DMS79 (cell line): Measurements from ENCODE around the gene CCDC28A.

Experiments used
- DNase-seq: peaks from one replicate; lab custom pipeline; 2025; lab: John Stamatoyannopoulos, UW

The CCDC28A gene

GRCh38 chr6:138795809-138796603 lies 22.4 kb downstream of the CCDC28A start, which contains the start of gene ECT2L:
TSS of gene ECT2L (plus strand) at chr6:138796087. CDS start at chr6:138813275, 17,188 bp downstream.
- DNase-seq: peak; percentile 23

DNA sequence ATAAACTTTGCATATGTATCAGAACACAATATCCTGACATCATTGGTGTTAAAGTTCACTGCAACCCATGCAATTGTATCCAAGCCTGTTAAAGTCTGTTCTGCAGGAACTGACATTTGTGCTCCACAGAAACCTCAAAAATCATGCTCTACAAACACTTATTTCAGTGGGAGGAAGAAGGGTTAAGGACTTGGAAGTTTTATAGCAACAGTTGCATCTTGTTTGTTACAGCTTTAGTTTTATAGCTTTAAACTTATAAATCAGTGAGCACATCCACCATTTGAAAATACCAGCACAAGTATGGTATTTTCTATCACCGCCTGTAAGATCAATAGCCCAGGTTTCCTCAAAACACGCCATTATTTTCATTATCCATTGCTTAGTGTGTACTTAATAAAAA lies 23.2 kb downstream of the CCDC28A start:
- no peak for DNase-seq

- DNase-seq: no peak
Observed at GRCh38 chr6:138797806-138798446, 24.4 kb downstream of the CCDC28A start.

- no peak for DNase-seq
Observed at GRCh38 chr6:138800377-138801150, 27.0 kb downstream of the CCDC28A start.

DNA sequence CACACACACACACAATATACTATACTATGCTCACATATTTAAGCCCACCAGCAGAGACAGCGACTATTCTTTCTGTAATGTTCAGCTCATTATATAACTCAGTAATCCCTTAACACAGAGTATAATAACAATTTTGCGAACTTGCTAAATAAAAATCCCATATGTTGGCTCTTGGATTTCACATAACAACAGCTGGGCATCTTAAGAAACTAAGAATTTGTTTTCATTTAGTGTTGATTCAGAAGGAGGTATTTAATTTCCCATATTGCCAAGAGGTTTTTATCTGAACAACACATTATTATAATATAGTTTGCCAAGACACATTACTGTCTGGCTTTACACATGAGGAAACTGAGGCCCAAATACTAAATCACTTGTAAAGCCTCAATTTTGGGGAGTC lies 29.8 kb downstream of the CCDC28A start:
- no peak for DNase-seq

GRCh38 chr6:138803861-138804260 lies 30.3 kb downstream of the CCDC28A start:
- DNase-seq: no peak

DNA sequence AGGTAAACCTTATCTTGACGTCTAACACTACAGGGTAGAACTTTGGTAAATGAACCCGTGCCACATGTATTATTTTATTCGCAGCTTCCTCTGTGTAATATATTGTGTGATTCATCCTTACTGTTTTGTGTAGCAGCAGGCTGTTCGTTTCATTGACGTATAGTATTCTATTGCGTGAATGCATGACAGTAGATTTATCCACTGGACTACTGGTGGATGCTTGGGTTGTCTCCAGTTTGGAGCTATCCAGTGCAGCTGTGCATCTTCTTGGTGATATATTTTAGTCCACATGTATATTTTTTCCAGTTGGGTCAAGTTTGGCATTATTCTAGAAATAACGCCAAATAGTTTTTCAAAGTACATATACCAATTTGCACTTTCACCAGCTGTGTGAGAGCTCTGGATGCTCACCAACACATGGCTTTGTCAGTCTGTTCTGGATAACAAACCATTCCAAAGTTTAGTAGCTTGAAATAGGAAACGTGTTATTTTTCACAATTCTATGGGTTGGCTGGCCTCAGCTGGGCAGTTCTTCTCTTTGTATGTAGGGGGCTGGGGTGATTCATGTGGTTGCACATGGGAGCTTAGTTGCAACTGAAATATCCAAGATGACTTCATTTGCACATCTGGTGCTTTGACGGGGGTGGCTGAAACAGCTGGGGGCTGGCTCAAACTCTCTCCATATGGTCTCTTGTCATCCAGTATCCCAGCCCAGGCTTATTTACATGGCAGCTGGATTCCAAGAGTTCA lies 31.6 kb downstream of the CCDC28A start:
- no peak for DNase-seq

GRCh38 chr6:138806889-138807288 lies 33.3 kb downstream of the CCDC28A start:
- DNase-seq: no peak

GRCh38 chr6:138809677-138810076 lies 36.1 kb downstream of the CCDC28A start:
- no peak for DNase-seq

DNA sequence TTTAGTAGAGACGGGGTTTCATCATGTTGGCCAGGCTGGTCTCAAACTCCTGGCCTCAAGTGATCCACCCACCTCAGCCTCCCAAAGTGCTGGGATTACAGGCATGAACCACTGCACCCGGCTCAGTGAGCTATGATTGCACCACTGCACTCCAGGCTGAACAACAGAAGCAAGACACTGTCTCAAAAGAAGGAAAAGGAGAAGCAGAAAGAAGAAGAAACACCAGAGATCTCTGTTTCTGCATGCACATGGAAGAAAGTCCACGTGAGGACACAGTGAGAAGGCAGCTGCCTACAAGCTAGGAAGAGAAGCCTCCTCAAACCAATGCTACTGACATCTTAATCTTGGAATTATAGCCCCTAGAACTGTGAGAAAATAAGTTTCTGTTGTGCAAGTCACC lies 38.3 kb downstream of the CCDC28A start:
- DNase-seq: no peak

- peak; percentile 38 for DNase-seq
Observed at GRCh38 chr6:138814179-138814834, 40.7 kb downstream of the CCDC28A start.

DNA sequence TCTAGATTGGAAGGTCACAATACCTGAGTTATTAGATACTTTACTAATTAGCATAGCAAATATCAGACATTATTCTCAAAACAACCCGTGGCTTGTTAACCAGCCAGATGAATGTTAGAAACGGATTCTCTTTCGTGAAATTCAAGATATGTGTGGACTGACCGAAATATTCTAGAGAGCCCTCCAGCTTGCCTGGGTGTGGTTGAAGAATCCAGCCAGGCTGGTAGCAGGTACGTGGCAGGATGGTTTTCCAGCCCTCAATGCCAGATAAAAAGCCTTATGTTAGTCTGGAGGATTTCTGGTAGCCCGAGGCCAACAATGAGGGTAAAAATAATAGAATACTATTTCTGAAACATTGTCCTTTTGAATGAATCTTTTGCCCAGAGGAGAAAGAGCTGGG lies 41.7 kb downstream of the CCDC28A start:
- DNase-seq: no peak

DNA sequence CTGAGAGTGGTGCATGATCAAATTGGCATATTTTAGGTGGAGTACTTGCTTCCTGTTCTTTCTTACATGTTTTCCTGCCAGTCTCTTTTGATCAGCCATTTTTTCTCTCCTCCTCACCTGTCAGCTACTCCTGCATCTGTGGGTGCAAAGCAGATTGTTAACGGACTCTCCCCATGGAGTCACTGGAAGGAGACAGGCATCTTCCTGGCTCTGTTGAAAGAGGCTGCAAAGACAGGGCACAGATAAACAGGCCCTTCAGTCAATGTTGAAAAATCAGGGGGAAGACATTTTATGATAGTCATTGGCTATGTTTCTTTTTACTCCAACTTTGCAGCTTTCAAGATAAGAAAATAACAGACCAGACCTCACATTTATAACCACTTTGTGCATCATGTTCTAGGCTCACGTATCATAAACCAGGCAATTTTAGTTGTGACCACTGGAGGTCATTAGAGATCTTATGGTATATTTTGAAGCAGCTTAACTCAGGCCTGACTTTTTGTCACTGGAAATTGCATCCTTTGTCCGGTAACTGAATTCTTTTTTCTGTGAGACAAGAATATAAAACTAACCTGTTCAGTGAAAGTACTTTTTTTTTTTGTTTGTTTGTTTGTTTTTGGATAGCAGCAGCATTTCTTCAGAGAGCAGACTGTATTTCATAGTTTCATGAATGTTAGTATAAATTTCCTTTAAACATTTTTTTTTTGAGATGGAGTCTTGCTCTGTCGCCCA lies 42.4 kb downstream of the CCDC28A start:
- DNase-seq: peak; percentile 55

DNA sequence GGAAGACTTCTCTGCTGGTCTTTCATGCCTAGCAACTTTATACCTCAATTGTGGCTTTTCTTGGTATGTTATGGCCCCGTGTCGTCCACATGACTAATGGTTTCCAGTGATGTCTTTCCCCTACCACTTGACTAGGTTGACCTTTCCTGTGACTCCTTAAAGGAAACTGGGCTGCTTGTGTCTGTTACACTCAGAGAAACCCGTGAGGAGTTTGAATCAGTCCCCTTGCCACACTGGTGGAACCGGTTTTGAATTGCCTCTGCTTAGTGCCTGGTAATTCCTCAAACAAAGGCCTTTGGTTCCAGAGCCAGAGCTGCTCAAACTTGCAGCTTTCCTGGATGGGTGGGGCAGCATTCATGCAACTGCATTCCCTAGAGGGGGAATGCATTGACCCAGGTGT lies 44.2 kb downstream of the CCDC28A start:
- peak; percentile 98 for DNase-seq

- DNase-seq: peak; percentile 49
Observed at GRCh38 chr6:138818496-138819194, 45.1 kb downstream of the CCDC28A start.

GRCh38 chr6:138821519-138821918 lies 48.0 kb downstream of the CCDC28A start:
- no peak for DNase-seq

- DNase-seq: no peak
Observed at GRCh38 chr6:138824482-138825144, 51.0 kb downstream of the CCDC28A start.

DNA sequence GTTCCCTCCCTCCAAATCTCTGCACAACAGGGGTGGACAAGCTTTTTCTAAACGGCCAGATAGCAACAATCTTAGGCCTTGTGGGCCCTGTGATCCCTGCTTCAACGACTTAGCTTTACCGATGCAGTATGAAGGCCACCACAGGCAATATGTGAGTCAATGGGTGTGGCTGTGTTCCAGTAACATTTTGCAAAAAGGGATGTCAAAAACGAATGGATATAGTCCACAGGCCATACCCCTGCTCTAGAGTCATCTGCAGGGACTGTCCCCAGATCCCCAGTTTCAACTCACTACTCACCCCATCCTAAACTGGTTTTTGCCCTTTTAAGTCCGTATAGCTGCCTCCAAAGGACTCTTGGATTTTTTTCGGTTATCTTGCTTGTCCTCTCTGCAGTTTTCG lies 56.7 kb downstream of the CCDC28A start:
- no peak for DNase-seq

DNA sequence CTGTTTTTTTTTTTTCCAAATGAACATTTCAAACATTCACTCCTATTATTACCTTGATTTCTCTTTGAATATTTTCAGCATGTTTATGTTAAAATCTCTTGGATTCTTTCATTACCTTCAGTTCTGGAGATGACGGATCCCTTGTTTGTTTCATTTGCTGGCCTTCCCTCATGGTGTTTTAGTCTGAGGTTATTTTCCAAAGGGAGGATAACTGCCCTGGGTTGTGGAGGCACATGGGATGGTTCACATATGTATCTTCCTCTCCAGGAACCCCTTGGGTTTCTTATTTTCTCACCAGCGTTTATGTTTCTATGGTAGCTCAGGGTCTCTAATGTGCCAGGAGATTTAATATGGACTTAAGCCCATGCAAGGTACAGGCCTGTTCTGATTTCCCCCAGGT lies 58.6 kb downstream of the CCDC28A start:
- no peak for DNase-seq
